ENCODE results near the gene DNM2.

Gene DNM2

DNA sequence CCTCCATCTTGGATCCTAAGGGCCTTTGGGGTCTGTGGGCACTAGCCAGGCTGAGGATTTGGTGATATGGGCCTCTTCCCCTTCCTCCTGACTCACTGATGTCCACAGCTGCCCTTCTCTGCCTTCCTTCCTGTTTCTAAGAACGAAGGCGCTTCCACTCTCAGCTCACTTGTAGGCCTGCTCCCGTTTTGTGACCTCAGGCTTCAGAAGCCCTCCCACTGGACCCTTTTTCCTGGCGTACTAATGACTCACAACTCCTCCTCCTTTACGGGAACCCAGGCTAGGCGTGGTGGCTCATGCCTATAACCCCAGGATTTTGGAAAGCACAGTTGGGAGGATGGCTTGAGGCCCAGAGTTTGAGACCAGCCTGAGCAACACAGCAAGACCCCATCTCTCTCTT, 62.5 kb downstream of the DNM2 start:
- no peak for DNase-seq

DNA sequence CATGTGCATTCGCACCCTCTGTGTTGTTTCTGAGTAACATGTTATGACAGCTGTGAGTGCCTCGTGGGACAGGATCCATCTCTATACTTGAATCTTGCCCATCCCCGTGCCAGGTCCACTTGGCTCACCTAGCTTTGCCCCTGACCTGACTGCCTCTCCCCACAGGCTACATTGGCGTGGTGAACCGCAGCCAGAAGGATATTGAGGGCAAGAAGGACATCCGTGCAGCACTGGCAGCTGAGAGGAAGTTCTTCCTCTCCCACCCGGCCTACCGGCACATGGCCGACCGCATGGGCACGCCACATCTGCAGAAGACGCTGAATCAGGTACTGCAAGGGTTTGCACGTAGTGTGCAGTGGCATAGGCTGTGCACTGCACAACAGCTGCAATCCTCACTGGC, 64.9 kb downstream of the DNM2 start:
- no peak for DNase-seq

DNA sequence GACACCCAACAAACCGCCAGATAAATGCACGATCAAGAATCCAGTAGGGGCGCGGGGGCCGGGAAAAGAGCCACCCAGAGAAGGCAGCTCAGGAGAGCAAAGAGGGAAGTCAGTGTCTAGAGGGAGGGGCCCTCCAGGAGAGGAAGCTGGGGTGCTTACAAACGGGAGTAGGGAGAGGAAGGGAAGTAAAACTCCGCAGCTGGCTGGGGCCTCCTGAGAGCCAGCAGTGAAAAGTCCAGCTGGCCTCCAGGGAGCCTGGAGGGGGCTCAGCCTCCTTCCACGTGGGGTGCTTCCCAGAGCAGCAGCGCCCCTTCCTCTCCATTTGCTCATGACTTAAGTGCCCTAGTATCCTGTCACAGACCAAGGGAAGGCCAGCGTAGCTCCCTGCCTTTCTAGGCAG, 66.4 kb downstream of the DNM2 start:
- DNase-seq, result no peak

DNA sequence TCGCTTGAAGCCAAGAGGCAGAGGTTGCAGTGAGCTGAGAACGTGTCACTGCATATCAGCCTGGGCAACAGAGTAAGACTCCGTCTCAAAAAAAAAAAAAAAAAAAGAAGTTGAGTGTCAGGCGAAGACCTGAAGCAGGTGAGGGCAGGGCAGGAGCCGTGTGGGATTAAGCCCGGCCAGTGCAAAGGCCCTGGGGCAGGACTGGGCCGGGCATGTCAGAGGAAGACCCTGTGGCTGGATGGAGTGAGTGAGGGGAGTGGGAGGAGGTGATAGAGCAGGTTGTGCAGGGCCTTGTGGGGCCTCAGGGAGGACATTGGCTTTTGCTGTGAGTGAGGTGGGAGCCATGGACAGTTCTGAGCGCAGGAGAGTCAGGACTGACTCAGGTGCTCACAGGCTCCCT, 70.3 kb downstream of the DNM2 start:
- no peak for DNase-seq

DNA sequence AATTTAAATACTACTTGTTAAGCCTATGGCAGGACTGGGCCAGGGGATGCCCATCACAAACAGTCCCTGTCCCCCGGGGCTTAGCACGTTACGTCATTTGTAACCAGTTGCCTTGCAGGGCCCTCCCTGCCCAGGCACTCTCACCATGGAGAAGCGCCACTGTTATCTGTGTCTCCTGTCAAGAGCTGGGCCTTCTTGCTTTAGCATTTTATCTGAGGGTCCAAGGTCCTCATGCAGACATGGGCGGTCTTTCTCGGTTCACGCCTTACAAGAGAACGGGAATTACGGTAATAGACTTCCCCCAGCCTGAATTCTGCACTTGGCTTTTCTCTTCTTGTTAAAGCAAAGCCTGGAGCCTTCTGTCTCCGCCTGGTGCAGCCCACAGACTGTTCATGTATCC, 72.0 kb downstream of the DNM2 start:
- DNase-seq, result no peak

DNA sequence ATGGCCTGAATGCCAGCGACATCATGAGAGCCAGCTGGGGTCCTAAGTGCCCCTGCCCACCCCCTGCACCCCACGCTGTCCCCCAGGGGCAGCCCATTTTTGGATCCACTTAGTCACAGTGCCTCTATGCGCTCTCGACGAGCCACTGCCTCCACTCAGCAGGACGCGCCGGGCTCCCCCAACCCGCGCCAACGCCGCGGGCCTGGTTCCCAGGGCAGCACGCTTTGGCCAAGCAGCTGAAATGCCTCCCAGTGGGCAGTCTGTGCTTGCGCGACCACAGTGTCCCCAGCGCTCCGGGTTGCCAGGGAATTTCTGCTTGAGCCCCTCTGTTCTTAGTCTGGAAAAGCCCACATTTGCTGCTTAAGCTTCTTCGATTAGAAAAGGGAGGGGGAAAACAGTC, 78.8 kb downstream of the DNM2 start:
- DNase-seq, result no peak

DNA sequence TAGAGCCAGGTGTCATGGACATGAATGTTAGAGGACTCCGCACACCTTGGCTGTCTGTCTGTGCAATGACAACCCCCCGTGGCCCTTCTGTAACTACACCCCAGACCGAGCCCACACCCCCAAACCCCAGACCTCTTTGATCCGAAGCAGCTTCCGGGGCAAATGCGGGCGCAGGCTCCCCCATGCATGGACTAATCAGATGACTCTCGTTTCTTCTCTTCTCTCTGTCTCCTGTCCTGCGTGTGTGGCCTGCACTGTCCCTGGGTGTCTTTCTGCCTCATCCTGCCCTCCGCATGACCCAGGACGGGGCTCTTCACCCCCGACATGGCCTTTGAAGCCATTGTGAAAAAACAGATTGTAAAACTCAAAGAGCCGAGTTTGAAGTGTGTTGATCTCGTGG, 79.2 kb downstream of the DNM2 start:
- DNase-seq, result peak; percentile 53

DNA sequence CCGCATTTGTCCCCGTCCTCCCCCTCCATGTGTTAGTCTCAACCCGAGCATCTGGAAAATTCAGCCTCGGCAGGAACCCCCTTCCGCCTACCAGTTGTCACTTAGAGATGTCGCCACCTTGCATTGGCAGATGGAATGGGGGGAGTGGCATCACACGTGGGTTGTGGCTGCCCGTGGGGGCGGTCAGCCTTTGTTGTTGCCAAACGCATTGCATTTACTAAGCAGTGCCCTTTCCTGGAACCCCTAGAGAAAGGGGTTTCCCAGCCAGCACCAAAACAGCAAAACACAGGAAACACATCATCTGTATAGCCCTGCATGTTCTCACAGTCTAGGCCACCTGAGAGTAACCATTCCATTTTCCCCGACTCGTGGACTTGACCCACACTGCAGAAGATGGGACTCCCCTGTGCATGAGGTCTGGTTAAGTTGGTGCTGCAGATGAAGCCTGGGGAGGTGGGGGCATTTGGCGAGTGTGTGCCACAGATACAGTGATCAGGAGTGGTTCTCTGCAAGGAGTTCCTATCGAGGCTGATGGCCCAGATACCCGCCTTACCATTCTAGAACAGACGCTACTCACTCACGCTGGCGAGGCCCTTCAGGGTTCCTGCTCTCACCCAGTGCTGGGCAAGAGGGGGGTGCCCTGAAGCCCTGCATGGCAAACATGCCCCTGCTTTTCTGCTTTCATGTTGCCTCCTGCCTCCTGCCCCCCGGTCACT, 79.8 kb downstream of the DNM2 start:
- DNase-seq, result peak; percentile 74

DNA sequence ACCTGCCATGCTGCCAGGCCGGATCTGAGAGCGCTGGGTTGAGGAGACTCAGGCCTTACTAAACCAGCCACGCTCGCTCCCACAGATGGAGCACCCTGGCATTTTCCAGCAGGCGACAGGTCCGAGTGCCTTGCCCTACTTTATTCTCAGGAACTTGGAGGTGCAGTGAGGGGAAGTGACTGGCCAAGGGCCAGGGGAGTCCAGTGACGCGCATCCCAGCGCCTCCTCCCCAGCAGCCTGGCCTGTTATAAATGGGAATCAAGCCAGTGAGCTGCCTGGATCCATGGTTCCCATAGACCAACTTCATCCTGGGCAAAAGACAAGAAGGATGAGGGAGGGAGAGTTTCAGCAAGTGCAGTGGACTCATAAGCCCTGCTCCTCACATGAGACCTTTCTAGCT, 82.6 kb downstream of the DNM2 start:
- DNase-seq, result no peak

DNA sequence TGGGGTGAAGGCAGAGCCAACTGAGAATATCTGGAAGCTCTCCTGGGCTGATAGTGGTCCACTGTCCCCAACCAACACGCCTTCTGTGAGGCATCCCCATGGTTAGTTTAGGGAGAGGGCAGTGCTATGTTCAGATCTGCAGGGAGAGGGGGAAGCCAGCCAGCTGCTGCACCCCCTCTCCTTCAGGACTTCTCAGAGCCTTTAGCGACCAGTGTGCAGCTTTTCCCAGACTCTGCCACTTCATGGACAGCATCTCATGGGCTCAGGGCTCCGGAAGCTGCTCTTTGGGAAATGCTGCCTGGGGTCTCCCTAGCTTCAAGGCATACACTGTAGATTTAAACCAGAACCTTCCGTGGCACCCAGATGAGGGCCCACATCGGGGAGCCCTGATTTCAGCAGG, 84.6 kb downstream of the DNM2 start:
- DNase-seq, result no peak

DNA sequence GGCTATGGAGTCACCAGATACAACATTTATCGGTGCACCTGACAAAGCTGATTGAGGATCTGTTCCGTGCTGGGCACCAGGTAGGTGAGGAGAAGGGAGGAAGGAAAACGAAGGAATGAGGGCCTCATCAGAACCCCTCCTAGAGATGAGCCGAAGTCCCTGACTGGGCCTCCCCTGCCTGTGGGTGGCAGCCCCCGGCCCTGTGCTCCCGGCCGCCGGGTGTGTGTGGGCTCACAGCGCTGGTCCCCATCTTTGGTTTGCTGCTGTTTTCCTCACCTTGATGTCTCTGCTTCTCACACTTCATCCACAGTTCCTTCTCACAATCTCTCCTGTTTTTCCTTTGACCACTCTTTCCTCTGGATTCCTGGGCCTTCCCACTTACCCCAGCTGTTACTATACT, 85.4 kb downstream of the DNM2 start:
- no peak for DNase-seq

DNA sequence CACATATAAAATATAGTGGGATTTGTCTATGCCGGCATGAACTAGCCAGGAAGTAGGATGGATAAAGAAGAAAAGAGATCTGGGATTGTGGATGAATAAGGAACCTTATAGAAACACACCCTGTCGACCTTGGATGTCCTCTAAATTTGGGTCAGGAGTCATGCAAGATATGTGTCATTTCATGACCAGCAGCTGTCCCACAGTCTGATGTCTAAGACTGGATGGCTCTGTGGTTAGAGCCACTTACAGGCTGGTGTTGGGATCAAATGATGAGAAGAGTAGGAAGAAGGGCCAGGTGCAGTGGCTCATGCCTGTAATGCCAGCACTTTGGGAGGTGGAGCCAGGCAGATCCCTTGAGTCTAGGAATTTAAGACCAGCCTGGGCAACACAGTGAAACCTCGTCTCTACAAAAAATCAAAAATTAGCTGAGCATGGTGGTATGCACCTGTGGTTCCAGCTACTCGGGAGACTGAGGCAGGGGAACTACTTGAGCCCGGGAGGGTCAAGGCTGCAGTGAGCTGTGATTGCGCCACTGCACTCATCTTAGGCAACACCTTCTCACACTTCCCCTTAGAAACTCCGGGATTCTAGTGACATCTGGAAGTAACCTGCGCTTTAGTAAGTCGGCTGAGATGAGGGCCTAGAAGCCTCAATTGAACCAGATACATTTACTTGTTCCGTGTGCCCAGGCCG, 87.3 kb downstream of the DNM2 start:
- no peak for DNase-seq

DNA sequence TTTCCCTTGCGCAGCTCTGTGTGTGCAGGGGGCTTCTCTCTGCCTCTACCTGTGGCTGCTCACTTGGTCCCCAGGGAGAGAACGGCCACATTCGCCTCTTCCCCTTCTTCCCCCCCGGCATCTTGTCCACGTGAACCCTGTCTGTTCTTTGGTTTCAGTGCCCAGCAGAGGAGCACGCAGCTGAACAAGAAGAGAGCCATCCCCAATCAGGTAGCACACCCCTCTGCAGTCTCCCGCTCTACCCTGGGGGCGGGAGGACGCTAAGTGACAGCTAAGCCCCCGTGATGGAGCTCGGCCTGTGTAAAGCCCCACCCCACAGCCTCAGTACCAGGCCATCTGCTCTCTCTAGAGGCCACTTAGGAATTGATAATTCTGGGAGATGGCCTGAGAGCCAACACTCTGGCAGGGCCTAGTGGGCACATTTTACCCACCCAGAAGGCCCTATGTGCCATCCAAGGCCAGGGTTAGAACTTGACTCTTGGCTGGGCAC, 87.9 kb downstream of the DNM2 start:
- no peak for DNase-seq

DNA sequence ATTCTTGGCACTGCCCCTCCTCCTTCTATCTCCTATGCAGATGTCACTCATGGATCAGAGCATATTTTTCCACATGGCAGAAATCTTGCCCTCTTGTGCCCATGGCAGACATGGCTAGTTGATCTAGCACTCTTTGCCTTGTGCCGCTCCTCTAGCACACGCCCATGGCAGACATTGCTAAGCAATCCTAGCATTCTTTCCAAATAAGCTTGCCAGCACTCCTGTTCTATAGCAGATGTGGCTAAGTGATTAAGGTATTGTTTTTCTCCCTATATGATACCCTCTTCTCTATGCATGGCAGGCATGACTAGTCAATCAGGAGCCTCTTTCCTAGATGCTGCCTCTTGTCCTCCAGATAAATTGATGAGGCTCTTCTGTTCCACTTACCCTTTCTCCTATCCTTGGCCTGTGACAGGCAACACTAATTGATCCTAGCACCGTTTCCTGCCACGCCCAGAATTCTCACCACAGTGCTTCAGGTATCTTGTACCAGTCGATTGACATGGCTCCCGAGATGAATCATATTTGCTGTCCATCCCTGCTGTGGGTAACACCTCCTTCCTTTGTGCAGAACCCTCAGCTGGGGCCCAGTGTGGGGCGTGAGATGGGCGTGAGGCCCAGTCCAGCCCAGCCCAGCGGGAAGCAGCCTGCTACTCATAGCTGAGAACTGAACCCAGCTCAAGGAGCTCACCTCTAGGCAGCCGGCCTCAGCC, 91.2 kb downstream of the DNM2 start:
- DNase-seq, result no peak

DNA sequence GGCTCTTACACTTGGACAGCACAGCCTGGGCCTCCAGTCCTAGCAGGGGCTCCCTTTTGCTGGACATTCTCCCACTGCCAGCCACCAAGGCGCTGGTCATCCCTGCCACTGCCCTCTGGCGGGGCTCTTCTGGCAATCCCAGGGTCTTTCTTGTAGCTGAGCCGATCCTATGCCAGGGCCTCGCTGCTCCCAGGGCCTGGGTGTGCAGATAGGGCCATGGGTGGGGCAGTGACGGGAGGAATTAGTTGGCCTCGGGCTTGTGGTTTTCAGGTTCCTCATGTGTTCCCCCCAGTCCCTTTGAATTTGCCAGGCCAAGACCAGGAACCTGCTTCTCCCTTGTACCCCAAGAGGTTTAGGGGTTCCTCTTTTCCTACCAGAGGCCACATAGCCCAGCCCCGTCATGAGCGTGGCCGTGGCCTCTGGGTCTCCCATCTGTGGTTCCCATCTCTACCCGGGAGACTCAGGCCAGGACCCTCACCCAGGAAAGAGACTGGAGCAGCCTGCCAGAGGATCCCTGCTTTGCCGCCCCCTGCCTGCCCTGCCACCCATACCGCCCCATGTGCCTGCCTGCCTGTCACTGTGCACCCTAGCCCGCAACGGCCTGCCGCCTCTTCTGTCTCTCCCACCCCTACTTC, 91.9 kb downstream of the DNM2 start:
- no peak for DNase-seq

DNA sequence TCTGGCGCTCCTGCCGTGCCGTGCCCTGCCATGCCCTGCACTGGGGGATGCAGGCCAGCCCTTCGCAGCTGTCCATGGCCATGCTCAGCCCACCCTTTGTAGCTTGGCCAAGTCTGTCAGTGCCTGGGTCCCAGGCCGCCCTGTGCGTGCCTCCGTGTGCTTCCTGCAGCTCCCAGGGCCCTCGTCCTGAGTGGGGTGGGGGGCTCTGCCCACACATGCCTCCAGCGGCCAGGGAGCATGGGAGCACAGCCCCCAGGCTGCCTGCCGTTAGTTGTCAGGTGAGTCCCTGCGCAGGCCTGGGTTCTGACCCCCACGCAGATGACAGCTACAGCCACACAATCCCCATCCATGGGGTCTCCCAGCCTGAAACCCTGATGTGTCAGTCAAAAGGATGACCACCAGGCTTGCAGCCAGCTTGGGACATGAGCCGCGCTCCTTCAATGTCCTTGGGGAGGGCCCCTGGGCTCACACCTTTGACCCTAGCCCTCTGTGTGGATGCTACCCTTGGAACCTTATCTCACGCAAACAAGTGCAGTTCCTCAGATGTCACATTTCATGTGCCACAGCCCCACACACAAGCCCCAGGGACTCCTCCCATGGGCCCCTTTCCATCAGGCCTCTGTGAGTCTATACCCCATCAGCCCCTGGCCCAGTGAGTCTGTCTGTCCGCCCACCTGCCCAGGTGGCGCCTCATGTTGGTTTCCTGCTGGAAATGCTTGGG, 93.7 kb downstream of the DNM2 start:
- DNase-seq, result no peak

DNA sequence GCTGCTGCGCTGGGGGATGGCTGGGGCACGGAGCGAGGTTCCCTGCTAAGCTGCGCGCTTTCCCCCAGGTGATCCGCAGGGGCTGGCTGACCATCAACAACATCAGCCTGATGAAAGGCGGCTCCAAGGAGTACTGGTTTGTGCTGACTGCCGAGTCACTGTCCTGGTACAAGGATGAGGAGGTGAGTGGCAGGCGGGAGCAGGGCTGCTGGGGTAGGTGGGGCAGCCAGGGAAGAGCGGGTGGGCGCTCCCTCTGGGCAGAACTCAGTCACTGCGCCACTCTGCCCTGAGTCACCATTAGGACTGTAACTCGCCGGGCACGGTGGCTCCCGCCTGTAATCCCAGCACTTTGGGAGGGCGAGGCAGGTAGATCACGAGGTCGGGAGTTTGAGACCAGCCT, 94.3 kb downstream of the DNM2 start:
- DNase-seq, result no peak

DNA sequence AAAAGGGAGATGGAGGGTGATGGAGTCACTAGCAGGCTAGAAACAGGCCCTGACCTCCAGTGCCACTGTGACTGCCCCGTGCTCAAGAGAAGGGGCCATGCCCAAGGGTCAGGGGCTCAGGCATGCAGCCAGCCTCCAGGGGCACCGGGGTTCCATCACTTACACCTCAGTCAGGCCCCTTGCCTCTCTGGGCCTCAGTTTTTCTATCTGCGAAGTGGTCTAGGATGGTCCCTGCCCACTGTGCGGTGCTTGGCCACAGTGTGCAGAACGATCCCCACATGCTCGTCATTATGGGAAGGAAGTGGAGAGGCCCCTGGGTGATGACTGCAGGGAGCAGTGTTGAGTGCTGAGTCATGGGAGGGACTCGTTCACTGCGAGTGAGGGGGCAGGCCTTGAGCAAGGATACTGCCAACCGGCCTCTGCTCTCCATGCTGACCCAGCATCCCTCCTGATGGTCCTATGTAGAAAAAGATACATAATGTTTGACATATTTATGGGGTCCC, 95.1 kb downstream of the DNM2 start:
- DNase-seq, result no peak

DNA sequence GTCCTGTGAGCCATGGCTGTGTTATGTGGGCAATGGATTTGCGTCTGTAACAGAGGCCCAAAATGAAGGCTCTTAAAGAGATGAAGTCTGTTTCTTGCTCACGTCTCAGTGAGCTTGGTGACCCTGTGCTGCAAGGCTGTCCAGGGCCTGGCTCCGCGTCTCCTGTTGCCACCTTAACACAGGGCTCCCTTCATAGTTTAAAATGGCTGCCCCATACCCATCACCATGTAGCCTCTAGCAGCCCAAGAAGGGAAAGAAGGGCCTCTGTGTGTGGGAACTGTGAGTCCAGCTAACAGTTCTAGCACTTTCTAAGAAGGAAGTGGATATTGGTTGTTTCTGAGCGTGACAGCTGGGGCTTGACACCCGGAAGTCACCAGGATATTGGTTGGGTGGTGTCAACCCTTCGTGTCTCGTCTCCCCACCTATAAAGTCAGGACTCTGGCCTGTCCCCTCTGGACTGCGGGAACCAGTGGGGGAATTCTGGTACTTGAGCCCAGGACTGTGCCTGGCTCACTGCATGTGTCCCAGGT, 97.2 kb downstream of the DNM2 start:
- no peak for DNase-seq

DNA sequence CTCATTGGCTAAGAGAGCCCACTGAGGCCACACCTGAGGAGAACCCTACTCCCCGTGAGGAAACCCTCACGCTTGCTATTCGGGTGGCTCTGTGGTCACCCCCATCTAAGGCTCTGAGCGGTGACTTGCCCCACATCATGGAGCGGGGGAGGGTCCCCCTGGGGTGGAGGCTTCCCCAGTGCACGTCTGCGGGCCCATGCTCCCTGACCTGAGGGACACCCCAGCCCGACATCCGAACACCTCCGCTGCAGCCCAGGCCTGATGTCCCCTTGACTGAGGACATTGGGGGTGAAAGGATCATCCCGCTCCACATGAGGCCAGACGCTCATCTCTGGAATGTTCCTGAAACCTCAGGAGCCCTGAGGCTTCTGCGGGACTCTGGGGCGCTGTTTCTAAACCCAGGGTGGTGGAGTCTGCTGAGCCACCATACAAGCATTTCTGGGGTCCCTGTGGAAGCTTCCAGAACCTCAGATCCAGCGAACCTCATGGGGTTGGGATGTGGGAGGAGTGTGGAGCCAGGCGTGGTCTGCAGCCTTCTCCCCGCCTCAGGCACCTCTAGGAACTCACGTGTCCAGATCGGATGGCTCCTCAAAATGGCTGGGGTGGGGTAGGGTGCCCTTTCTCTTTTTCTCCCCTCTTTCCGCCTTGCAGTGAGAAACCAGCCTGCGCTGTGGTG, 98.2 kb downstream of the DNM2 start:
- no peak for DNase-seq

DNA sequence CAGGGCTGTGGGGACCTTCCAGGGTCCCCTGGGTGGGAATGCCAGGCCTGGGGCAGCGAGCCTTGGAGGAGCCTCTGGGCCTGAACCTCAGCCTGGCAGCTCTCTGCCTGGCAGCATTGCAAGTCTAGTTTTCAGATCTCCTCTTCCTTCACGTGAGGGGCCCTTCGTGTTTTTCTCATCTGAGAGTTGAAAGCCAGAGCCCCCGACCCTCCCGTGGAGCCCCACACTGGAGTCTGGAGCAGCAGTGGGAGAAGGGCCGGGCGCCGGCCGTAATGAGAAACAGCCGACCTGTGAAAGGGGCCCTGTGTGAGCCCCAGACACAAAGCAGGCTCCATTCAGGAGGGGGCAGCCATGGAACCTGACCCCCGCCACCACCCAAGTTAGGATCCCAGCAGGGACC, 98.8 kb downstream of the DNM2 start:
- DNase-seq, result no peak

Data from T-helper 9 cell (primary cell).